Measurements from ENCODE around the gene TENM4. TPM values are rescaled to one million over a fixed set of nuclear protein-coding genes. Genes with fewer than 3 reads are reported as not detected.

TENM4 gene
- total and polyA plus RNA-seq, 2 experiments from 2014 or later: 19.0 to 105 TPM

GRCh38 chr11:78790784-78791183, 650.0 kb downstream of the TENM4 start:
- TF ChIP-seq CTCF (IDR thresholded peaks at IDR 0.05; ENCODE audit: low read depth, low read length): no peak
- H3K4me3 ChIP-seq: no peak overlapping the region
- H3K9me3 ChIP-seq (ENCODE audit: low read depth): no peaks in the 10 kb centered on the region
- no peaks in the 10 kb centered on the region for H3K36me3 ChIP-seq
- no peak for DNase-seq (ENCODE audit: low read depth in 1 of 2, low spot score in 1 of 2)
- no peaks in the 10 kb centered on the region for H3K27me3 ChIP-seq
- peaks cover 6% of the 10 kb centered on the region for H3K4me1 ChIP-seq (ENCODE audit: low read depth)
- H3K27ac ChIP-seq: no peak overlapping the region

GRCh38 chr11:78789375-78789774, 651.5 kb downstream of the TENM4 start:
- H3K4me1 ChIP-seq (ENCODE audit: low read depth): peaks cover 6% of the 10 kb centered on the region
- no peak for TF ChIP-seq CTCF (IDR thresholded peaks at IDR 0.05; ENCODE audit: low read depth, low read length)
- DNase-seq (ENCODE audit: low read depth in 1 of 2, low spot score in 1 of 2): no peak
- H3K27me3 ChIP-seq: no peaks in the 10 kb centered on the region
- peak overlapping the region; percentile 36 for H3K27ac ChIP-seq
- no peaks in the 10 kb centered on the region for H3K9me3 ChIP-seq (ENCODE audit: low read depth)
- no peak overlapping the region for H3K4me3 ChIP-seq
- no peaks in the 10 kb centered on the region for H3K36me3 ChIP-seq

DNA sequence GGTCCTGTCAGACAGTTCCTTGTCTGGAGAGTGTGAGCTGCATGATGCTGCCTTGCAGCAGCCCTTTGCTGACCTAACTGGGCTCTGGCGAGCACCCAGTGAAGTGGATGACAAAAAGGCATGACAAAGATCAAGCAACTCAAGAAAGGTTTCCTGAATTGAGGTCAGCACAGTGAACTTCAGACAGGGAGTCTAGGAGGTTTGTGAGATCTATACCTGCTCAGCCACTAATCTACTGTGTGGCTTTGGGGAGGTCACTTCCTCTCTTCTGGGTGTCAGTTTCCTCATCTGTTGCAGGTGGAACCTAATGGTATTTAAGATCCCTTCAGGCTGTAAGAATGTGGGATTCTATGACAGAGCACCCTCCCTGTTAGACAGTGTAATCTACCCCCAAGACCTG, 652.3 kb downstream of the TENM4 start:
- Histone ChIP-seq H3K4me3 (no peak overlapping the region), H3K36me3 (no peaks in the 10 kb centered on the region), H3K27ac (no peak overlapping the region), H3K9me3 (ENCODE audit: low read depth) (no peaks in the 10 kb centered on the region), H3K4me1 (ENCODE audit: low read depth) (peaks cover 6% of the 10 kb centered on the region), H3K27me3 (no peaks in the 10 kb centered on the region)
- DNase-seq (ENCODE audit: low read depth in 1 of 2, low spot score in 1 of 2): no peak
- no peak for TF ChIP-seq CTCF (IDR thresholded peaks at IDR 0.05; ENCODE audit: low read depth, low read length)

DNA sequence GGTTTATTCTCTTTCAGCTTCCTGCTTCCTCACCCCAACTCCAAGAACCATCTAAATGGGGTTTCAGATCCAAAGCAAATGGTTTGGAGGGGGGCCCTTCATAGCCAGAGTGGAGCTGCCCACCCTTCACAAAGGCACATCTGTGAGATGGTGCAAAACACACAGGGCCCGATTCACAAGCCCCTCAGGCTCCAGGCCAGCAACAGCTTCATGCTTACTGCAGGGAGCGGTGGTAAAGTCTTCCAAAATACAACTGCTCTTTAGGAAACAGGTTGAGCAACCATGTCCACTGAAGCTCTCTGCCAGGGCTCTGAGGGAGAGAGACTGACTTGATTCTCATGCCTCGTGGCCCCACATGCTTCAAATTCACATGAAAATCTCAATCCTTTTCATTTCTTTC, 653.1 kb downstream of the TENM4 start:
- Histone ChIP-seq H3K27ac (no peak overlapping the region), H3K4me1 (ENCODE audit: low read depth) (peaks cover 6% of the 10 kb centered on the region), H3K27me3 (no peaks in the 10 kb centered on the region), H3K9me3 (ENCODE audit: low read depth) (no peaks in the 10 kb centered on the region), H3K36me3 (no peaks in the 10 kb centered on the region), H3K4me3 (no peak overlapping the region)
- DNase-seq (ENCODE audit: low read depth in 1 of 2, low spot score in 1 of 2): no peak
- TF ChIP-seq CTCF (IDR thresholded peaks at IDR 0.05; ENCODE audit: low read depth, low read length): no peak

GRCh38 chr11:78786746-78787145, 654.1 kb downstream of the TENM4 start:
- no peak for TF ChIP-seq CTCF (IDR thresholded peaks at IDR 0.05; ENCODE audit: low read depth, low read length)
- Histone ChIP-seq H3K36me3 (no peaks in the 10 kb centered on the region), H3K27ac (no peak overlapping the region), H3K27me3 (no peaks in the 10 kb centered on the region), H3K9me3 (ENCODE audit: low read depth) (no peaks in the 10 kb centered on the region), H3K4me3 (no peak overlapping the region), H3K4me1 (ENCODE audit: low read depth) (peaks cover 6% of the 10 kb centered on the region)
- DNase-seq (ENCODE audit: low read depth in 1 of 2, low spot score in 1 of 2): no peak

GRCh38 chr11:78786086-78786485, 654.7 kb downstream of the TENM4 start:
- Histone ChIP-seq H3K4me3 (no peak overlapping the region), H3K27ac (no peak overlapping the region), H3K9me3 (ENCODE audit: low read depth) (no peaks in the 10 kb centered on the region), H3K27me3 (no peaks in the 10 kb centered on the region), H3K36me3 (no peaks in the 10 kb centered on the region), H3K4me1 (ENCODE audit: low read depth) (peaks cover 6% of the 10 kb centered on the region)
- DNase-seq (ENCODE audit: low read depth in 1 of 2, low spot score in 1 of 2): no peak
- no peak for TF ChIP-seq CTCF (IDR thresholded peaks at IDR 0.05; ENCODE audit: low read depth, low read length)

Data from cardiac muscle cell (in vitro differentiated cells and primary cell).